NCI-H146 treated with DMSO at 0.1 percent for 48 hours (cell line): Measurements from ENCODE around the gene P2RY13.

Experiments used
- DNase-seq: peaks from one replicate; lab custom pipeline; 2025; ENCODE audit not compliant: unreplicated experiment; lab: John Stamatoyannopoulos, UW

The P2RY13 gene

DNA sequence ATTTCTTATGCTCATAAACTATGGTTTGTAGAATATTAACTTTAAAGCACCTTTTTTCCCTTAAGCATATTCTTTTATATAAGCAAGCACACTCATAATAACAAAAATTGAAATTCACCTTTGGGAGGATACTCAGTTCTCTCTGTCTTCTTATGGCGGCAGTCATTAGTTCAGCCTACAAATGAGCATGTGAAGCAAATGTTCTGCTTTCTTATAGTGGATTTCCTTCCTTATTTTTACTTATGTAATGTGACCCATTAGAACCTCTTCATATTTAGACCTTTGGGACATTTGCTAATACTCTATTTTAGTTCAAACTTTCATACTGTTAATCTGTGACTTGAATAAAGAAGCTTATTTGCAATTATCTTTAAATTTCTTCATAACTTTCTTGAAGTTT lies at the start of gene P2RY13:
Gene P2RY13, minus strand, starts transcription at position 187 of the 400 bp plus-strand sequence. Its CDS starts 21 bp downstream, at position 166.
- no peak for DNase-seq

DNA sequence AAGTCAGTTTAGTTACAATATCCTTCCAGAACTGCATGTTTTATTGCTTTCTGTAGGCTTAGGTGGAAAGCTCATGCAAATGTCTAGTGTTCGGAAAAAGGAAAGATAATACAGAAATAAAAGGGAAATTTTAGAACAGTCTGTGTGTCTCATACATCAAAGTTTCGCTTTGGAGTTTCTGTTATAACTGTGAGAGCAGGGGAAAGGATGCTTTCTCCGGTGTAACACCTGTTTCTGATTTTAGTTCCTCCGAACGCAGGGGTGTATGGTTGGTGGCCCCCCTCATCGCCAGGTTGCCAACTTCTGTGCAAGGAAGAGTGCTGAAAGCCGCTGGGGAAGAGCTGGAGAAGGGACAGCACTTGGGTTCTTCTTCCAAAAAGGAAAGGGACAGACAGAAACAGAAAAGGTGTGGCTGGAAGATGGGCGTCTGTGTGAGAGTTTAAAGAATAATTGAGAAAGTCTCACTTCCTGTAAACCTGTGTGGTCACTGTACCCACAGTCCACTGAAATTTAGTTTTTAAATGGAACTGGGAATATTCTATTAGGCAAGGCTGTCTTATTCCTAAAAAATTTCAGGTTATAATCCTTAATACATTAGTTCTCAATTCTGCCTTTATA lies 48.5 kb upstream of the P2RY13 start:
- DNase-seq = no peak

DNA sequence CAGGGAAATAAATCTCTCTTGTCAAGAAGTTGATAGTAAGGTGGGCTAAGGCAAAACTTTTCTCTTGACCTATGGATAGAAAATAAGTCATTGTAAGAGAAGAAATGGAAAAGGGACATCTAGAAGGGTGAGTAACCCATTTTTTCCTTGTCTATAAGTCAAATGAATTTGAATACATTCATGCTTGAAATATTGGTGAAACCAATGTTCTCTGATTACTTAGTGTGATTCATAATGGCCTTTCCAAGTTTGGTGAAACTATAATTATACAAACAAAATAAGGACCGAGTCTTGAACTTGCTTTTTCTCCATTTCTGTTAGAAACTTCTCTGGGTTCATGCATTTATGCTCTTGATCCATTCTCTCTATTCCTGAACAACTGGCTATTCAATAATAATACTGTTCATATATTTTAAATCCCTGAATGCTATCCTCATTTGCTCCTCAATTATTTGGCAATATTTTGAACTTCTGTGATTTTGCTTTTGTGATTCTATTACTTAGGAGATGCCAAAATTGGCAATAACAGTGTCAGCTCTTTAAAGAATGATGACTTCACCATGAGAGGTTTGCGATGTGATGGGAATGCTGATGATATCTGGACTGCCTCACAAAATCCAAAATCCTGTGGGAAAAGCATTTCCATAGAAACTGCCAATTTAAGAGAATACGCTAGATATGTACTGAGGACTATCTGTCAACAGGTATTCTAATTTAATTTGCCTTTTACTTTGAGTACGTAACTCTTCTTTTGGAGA lies 42.9 kb upstream of the P2RY13 start:
- DNase-seq = no peak

DNA sequence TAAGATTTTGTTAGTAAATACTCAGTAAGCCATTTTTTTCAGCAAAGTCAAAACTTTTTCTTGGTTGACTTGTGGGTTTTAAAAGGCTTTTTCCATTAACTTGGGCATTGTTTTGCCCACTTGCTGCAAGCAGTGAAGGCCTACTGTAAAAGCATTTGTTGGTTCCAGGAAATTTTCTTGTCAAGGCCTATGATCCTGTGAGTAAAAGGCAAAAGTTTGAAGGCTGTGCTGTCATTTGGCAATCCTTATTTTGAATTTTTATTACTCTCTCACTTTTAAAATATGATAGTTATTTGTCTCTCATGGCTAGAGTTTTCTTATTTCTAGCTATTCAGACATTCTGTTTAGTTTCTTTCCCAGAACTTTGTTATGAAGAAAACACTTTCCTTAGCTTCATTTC lies 42.2 kb upstream of the P2RY13 start:
- no peak for DNase-seq

DNA sequence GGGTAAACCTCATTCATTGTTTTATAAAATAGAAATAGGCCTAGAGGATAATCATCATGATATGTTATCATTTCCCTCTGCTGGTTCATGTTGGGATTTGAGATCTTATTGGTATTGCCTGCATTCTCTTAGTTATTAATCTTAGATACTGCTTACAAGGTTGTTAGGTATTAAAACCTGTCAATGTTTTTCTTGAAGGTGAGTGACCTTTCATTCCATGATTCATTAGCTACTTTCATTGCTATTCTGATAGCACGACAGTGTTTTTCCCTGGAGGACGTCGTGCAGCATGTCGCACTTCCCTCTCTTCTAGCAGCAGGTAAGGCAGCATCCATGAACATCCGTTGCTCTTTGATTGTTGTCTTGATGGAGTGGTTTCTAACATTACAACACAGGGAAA lies 38.1 kb upstream of the P2RY13 start:
- DNase-seq = no peak

DNA sequence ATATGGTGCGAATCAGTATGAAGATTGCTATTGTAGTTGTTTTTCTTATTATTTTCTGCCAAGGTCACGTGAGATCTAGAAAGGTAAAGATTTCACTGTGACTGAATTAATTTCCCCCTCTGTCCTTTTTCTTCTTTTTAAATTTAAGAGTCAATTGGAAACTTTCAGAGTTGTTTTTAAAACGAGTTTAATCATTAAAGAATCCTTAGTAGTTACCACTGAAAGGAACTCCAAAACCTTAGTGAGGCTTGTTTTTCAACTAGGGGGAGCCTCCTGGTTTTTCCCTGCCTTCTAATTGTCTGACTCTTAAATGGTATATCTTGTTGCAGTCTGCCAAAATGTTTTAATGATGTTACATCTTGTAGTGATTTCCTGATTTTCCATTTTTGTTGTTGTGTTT lies 37.6 kb upstream of the P2RY13 start:
- no peak for DNase-seq

DNA sequence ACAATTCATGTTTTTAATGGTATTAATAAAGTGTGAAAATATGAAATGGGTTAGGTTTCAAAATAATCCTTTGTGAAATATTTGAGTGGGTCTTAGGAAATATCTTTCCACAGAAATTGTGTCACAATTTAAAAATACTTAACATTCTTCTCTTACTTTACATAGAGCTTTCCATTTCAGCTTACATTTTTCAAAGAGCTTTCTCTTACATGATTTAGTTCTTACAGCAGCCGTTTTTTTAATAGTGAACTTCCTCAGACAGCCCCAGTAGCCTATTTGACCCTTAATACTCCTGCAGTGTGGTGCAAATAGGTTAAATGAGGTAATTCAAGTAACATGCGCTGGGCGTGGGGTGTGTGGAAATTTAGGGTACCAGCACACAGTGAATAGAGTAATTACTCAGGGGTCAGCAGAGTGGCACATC lies 33.4 kb upstream of the P2RY13 start:
- no peak for DNase-seq

DNA sequence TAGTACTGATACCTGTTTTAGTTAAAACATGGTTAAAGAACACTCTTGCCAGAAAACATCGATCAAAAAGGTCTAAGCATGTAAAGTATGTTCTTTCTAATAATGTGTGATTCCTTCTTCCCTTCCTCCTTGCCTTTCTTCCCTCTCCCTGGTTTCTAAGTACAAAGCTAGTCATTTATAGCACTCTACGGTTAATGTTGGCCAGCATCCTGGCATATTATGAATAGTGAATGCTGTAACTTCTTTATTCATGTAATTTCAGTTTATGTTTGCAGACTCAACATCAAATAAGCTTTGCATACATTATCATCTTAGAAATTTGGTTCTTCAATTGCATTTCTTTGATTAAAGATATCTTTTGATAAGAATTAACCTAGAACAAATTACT lies 28.1 kb upstream of the P2RY13 start:
- DNase-seq = no peak

DNA sequence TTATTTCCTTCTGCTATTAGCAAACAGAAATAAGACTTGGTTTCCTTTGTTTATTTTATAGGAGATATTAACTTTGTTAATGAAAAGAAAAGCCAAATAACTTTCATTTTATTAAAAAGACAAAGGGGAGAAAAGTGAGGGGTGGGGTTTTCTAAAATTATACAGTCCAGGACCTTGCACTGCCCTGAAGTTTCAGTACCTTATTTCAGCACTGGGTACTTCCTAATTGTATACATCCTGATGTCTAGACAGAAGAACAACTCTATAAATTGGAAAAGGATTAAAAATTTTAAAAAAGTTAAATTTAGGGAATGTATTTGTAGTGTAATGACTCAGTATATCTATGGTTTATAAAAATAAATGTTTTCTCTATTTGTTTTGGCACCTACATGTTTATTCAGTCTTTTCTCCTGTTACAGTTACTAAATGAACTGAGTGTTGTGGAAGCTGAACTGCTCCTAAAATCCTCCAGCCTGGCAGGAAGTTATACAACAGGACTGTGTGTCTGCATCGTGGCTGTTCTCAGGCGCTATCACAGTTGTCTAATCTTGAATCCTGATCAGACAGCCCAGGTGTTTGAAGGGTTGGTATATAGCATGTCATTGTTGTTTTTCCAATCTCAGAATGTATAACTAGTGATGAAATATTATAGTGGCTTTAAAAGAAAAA lies 27.6 kb upstream of the P2RY13 start:
- no peak for DNase-seq

DNA sequence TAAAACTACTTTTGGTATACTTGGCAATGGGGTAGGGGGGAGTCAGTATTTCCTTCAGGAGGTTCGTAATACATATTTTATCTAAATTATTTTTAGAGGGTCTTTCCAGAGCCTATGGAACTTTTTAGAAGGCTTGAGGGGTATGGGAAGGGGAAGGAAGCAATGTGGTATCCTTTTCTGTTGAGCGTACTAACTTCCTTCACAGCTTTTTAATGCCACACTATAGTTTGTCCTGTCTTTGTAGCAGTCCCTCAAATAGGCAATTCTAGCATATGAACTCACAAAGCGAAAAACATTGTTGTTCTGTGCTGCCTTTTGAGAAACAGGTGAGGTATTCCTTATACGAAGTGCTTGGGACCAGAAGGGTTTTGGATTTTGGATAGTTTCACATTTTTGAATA lies 22.3 kb upstream of the P2RY13 start:
- no peak for DNase-seq

DNA sequence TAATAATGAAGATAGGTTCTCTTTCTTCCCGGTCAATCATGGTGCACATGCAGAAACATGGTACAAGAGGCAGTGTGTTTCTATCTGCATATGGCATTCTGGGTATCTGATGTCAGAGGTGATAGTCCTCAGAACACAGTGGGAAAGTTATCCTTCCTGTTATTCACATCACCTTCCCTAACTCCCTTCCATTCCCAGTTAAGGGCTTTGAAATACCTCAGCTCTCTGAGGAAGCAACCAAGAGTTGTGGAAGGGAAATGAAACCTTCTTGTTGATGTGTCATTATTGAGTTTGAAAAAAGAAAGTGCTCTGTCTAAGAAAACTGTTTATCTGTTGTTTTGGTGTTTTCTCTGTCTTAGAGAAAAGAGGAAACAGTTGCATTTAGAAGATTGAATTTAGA lies 21.9 kb upstream of the P2RY13 start:
- DNase-seq = no peak

DNA sequence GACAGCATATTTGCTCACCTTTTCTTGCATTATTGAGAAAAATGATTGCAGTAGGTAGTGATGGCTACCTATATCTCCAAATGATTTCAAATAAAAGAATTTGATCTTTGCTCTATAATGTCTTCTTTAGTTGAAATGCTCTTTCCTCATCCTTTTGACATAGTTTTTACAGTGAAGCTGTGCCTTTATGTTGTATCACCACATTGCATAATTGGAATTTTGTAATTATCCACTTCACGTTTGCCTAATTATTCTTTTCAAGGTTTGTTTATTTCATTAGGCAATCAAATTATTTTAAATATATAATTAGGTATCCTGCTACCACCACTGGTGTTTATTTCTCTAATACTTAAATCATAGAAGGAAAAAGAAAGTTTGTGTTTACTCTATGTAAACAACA lies 21.3 kb upstream of the P2RY13 start:
- no peak for DNase-seq

DNA sequence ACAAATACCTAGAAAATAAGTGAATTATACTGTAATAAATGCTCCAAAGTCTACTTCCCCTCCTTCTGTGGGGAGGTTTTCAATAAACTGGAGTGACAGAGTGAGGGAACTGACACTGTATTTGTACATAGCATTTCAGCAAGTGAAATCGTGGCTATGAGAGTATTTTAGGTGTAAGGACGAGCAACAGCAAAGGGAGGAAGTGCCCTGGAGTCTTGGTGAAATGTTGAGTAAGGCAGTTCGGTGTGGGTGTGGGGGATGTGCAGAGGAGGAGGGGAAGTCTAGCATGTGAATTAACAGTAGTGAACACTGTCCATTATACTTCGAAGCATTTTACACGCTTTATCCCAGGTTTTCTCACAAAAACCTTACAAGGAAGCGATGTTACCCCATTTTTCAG lies 18.1 kb upstream of the P2RY13 start:
- no peak for DNase-seq

DNA sequence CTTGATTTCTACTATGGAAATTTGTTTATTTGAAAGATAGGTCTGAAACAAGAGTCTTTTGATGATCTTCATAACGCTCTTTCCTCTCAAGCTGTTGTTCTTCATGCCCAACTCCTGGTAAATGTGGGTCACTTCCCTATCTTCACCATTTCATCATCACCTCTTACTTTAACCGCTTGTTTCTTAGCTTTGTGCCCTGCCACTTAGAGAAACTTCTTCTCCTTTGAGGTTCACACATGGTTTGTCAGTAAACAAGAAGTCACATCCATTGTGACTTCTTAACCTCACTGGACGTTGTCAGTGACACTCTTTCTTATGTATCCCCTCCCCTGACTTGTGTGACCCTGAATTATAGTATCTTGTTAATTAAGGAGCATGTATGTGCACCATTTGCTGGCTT lies 16.9 kb upstream of the P2RY13 start:
- no peak for DNase-seq

DNA sequence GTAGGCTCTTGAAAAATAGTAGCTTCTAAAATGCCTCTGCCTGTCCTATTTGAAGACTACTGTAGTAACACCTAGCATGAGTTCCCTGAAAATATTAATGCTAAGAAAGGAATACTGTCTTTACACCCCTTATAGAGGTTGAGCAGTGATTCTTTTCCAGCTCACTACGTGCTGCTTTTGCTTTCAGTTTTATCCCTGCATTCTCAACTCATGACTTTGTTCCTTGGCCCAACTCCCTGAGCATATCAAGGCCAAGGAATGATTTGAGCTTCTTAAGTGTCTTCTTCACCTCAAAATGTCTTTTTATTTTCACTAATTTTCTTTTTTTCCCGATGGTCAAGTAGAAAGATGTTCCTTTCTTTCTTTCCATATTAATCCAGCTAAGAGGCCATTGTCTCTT lies 16.5 kb upstream of the P2RY13 start:
- no peak for DNase-seq

DNA sequence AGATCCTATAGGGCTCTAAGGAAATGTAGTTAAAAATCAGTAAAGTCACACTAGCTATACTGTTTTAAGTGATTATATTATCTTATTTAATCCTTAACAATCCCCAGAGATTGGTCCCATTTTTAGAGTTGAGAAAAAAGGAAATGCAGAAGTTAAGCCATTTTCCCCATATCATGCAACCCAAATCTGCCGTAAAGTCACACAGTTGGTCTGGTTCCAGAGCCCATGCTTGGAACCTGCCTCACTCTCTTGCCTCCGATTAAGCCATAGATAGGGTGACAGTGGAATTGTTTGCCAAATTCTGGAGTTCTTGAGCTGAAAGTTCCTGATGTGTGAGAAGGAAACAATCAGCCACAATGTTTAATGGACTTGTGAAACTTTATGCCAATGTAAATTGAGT lies 2.3 kb upstream of the P2RY13 start:
- no peak for DNase-seq

DNA sequence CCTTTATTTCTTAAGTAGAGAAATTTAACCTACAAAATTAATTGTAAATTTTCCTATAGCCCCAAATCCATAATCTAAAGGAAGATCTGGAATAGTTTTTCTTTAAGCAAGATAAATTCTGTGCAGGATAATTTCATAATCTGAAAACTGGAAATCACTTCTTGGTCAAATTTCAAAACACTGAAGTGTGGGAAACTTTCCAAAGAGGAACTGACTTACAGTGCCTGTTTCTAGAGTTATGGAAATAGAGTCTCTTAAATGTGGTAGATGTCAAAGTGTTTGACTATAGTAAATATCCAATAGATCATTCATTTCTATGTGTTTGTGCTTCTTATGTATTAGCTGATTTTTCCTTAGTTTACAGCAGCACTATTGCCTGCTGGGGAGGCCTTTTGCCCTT lies 1.6 kb upstream of the P2RY13 start:
- no peak for DNase-seq

DNA sequence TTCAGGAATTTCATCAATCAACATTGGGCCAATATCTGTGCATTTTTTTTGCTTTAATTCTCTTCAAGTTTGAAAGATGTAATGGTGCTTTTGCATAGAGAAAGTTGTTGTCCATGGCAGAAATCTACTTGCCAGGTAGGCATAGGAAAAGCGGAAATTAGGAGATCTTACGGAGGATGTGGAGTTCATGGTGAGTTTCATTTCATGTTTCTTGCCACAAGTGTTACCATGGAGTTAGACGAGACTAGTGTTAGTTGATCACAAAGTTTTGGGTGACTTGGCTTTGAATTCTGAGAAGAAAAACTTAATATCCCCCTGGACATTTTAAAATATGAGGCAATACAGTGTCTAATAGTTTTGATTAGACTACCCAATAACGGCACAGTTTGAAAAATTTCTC lies 1.0 kb upstream of the P2RY13 start:
- no peak for DNase-seq

DNA sequence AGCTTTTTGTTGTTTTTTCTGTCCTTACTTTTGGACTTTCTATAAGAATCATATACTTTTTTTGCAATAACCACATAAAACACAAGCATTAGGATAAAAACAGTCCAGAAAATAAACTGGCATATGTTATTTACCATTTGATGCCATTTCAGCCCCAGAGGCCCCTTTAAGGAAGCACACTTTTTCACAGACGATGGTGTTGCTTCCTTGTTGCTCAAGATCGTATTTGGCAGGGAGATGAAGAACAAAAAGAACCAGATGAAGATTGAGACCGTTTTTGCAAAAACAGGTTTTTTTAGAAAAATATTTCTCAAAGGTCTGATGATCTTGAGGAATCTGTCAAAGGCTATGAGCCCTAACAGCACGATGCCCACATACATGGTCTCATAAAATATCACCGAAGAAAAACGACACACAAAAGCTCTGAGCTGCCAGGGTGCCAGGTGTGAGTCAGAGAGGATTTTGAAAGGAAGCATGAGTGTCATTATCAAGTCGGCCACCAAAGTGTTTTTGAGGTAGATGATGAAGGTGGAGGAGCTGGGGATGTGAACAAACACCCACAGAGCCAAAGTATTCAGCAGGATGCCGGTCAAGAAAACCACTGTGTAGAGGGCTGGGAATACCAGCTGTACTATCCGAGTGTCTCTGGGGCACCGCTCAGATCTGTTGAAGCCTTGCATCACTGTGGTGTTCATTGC lies 902 bp downstream of the P2RY13 start:
- DNase-seq = no peak

DNA sequence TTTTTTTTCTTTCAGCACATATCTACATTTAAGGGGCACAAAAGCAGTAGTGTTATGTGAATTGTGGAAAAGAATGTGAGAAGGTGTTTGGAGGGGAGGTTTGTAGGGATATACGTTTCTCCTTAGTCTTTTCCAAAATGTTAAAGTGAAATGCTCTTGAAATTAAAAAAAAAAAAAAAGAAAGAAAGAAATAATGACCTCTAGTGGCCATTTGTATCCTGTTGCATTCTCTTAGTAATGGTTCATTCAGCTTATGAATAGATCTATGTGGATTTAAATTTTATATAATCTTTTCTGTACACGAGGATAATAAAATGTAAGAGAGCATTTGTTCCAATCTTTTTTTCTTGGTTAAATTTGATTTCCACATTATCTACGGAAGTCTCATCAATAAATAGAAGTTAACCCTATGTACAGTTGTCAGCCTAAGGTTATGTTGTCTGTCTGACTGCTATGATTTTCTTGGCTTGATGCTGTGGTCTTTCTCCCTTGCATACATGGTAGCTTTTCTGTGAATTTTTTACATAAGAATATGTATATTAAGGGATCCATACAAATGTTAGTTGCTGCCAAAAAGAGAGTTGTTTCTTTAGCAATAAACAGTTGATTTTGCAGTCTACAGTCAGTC lies 1.7 kb downstream of the P2RY13 start:
- peak; percentile 10 for DNase-seq

DNA sequence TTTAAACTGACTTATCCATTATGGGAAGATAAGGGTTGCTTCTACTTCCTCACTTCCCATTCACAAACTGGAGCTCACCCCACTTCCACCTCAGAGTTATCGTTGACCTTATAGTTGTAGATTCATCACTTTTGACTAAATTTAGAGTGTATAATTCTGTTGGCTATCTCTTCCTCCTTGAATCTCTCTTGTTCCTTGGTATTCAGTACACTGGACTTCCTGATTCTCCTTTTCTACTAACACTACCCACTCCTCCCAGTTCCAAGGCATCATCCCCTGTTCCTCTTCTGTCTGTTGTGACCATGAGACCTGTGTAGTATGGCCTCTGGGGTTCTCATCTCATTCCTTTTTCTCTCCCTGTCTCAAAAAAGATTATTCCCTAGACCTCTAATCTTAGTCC lies 6.8 kb downstream of the P2RY13 start:
- no peak for DNase-seq
